ENCODE measurements around the gene SLC17A2.

The SLC17A2 gene

DNA sequence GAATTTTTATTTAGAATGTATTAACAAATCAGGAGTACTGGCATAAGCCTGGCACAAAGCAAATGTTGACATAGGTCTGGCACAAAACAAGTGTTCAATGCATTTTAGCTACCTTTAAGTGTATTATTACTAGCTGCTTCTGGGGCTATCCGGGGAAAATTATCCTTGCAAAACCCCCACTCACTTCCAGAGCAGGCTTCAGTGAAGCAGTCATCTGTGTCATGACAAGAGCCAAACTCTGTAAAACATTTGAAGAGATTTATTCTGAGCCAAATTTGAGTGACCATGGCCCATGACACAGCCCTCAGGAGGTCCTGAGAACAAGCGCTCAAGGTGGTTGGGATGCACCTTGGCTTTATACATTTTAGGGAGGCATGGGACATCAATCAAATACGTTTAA, 25.7 kb upstream of the SLC17A2 start:
- H3K36me3 ChIP-seq (ENCODE audit: control insufficient read depth, insufficient read depth, low read length), result no peaks in the 10 kb centered on the region
- TF ChIP-seq, protein P1, sequence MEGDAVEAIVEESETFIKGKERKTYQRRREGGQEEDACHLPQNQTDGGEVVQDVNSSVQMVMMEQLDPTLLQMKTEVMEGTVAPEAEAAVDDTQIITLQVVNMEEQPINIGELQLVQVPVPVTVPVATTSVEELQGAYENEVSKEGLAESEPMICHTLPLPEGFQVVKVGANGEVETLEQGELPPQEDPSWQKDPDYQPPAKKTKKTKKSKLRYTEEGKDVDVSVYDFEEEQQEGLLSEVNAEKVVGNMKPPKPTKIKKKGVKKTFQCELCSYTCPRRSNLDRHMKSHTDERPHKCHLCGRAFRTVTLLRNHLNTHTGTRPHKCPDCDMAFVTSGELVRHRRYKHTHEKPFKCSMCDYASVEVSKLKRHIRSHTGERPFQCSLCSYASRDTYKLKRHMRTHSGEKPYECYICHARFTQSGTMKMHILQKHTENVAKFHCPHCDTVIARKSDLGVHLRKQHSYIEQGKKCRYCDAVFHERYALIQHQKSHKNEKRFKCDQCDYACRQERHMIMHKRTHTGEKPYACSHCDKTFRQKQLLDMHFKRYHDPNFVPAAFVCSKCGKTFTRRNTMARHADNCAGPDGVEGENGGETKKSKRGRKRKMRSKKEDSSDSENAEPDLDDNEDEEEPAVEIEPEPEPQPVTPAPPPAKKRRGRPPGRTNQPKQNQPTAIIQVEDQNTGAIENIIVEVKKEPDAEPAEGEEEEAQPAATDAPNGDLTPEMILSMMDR (IDR thresholded peaks at IDR 0.05; ENCODE audit: insufficient read depth, low read length, poor library complexity, severe bottlenecking), result no peak
- no peaks in the 10 kb centered on the region for H3K27me3 ChIP-seq (replicated peaks; ENCODE audit: control insufficient read depth, insufficient read depth, low read length)
- no peak overlapping the region for H3K4me3 ChIP-seq (replicated peaks; ENCODE audit: low read depth, low read length)
- no peak for DNase-seq (ENCODE audit: extremely low read depth, insufficient read length)

DNA sequence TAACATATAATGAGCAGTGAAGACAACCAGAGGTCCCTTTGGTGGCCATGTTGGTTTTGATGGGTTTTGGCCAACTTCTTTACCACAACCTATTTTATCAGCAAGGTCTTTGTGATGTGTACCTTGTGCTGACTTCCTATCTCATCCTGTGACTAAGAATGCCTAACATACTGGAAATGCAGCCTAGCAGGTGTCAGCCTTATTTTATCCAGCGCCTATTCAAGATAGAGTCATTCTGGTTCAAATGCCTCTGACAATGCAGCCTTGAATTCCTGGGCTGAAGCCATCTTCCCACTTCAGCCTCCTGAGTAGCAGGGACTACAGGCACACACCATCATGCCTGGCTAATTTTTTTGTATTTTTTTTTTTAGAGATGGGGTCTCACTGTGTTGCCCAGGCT, 24.3 kb upstream of the SLC17A2 start:
- H3K27me3 ChIP-seq (replicated peaks; ENCODE audit: control insufficient read depth, insufficient read depth, low read length), result no peaks in the 10 kb centered on the region
- no peak for DNase-seq (ENCODE audit: extremely low read depth, insufficient read length)
- H3K36me3 ChIP-seq (ENCODE audit: control insufficient read depth, insufficient read depth, low read length), result no peaks in the 10 kb centered on the region
- TF ChIP-seq, protein P1 (IDR thresholded peaks at IDR 0.05; ENCODE audit: insufficient read depth, low read length, poor library complexity, severe bottlenecking), result no peak
- H3K4me3 ChIP-seq (replicated peaks; ENCODE audit: low read depth, low read length), result no peak overlapping the region

DNA sequence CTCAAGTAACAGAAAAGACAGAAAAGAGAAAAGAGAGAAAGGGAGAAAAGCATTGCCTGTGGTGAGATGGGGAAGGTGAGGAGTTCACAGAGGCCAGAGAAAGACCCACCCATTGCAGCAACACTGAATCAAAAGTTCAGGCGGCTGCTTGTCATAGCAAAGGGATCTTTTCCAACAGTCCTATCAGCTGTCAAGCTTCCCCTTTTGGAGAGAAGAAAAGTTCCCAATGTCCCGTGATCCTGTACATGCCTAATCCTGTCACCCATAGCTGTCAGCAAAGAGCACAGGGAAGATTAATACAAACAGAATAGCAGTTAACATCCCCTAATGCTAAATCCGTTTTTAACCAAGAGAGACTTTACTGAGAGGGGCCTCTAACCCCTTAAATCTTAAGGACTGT, 23.2 kb upstream of the SLC17A2 start:
- H3K27me3 ChIP-seq (replicated peaks; ENCODE audit: control insufficient read depth, insufficient read depth, low read length), result no peaks in the 10 kb centered on the region
- DNase-seq (ENCODE audit: extremely low read depth, insufficient read length), result no peak
- no peak overlapping the region for H3K4me3 ChIP-seq (replicated peaks; ENCODE audit: low read depth, low read length)
- H3K36me3 ChIP-seq (ENCODE audit: control insufficient read depth, insufficient read depth, low read length), result no peaks in the 10 kb centered on the region
- TF ChIP-seq, protein P1 (IDR thresholded peaks at IDR 0.05; ENCODE audit: insufficient read depth, low read length, poor library complexity, severe bottlenecking), result no peak

DNA sequence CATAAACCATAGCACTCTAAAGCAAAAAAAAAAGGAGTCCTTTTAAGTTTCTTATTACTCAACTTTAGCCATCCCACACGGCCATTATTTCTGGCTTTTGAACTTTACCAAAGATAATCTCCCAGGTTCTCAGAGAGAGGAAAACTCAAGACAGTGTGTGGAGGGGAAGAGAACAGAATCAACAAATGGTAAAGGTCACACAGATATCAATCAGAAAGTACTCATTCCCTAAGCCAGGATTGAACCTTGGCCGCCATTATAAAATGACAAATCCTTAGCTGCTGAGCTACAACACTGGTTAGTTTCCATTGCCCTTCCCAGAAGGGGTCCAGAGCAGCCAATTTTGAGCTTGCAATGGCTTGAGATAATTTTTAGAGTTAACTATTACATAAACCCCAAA, 22.0 kb upstream of the SLC17A2 start:
- Histone ChIP-seq H3K27me3 (replicated peaks; ENCODE audit: control insufficient read depth, insufficient read depth, low read length) (no peaks in the 10 kb centered on the region), H3K36me3 (ENCODE audit: control insufficient read depth, insufficient read depth, low read length) (no peaks in the 10 kb centered on the region), H3K4me3 (replicated peaks; ENCODE audit: low read depth, low read length) (no peak overlapping the region)
- TF ChIP-seq, protein P1 (IDR thresholded peaks at IDR 0.05; ENCODE audit: insufficient read depth, low read length, poor library complexity, severe bottlenecking), result no peak
- DNase-seq (ENCODE audit: extremely low read depth, insufficient read length), result no peak

DNA sequence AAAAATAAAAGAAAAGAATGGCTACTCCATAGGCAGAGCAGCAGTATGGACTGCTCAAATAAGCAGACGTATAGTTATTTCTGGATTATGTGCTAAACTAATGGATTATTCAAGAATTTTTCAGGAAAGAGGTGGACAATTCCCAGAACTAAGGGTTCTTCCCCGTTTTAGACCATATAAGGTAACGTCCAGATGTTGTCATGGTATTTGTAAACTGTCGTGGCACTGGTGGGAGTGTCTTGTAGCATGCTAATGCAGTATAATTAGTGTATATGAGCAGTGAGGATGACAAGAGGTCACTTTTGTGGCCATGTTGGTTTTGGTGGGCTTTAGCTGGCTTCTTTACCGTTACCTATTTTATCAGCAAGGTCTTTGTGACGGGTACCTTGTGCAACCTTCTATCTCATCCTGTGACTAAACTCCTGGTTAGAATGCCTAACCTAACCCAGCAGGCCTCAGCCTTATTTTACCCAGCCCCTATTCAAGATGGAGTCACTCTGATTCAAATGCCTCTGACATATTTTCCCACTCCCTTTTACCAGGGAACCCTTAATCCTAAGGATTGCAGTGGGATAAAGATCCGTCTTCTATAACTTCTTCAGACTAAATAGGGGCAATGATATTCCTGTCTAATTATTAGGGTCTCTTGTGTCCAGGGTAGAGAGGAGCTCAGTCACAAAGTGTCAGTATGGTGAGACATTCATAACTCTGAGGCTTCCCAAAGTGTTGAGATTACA, 21.0 kb upstream of the SLC17A2 start:
- H3K4me3 ChIP-seq (replicated peaks; ENCODE audit: low read depth, low read length), result no peak overlapping the region
- H3K36me3 ChIP-seq (ENCODE audit: control insufficient read depth, insufficient read depth, low read length), result no peaks in the 10 kb centered on the region
- TF ChIP-seq, protein P1 (IDR thresholded peaks at IDR 0.05; ENCODE audit: insufficient read depth, low read length, poor library complexity, severe bottlenecking), result no peak
- no peak for DNase-seq (ENCODE audit: extremely low read depth, insufficient read length)
- no peaks in the 10 kb centered on the region for H3K27me3 ChIP-seq (replicated peaks; ENCODE audit: control insufficient read depth, insufficient read depth, low read length)

DNA sequence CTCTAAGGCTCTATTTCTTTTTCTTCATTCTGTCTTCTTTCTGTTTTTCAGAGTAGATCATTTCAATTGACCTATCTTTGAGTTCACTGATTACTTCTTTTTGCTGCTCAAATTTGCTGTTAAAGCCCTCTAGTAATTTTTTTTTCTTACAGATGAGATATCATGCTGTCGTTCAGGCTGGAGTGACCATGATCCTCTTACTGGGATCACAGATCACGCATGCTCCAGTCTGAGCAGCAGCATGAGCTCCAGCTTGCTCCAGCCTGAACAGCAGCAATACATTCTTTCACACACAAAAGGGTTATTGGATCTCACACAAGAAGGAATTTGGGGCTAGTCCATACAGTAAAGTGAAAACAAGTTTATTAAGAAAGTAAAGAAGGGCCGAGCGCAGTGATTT, 19.8 kb upstream of the SLC17A2 start:
- no peaks in the 10 kb centered on the region for H3K27me3 ChIP-seq (replicated peaks; ENCODE audit: control insufficient read depth, insufficient read depth, low read length)
- no peaks in the 10 kb centered on the region for H3K36me3 ChIP-seq (ENCODE audit: control insufficient read depth, insufficient read depth, low read length)
- TF ChIP-seq, protein P1 (IDR thresholded peaks at IDR 0.05; ENCODE audit: insufficient read depth, low read length, poor library complexity, severe bottlenecking), result no peak
- H3K4me3 ChIP-seq (replicated peaks; ENCODE audit: low read depth, low read length), result no peak overlapping the region
- DNase-seq (ENCODE audit: extremely low read depth, insufficient read length), result no peak

Measured in GM06990 (cell line).